Measurements from ENCODE around the gene SMTN.
"Not testable (repeated sequence)": the region's sequence is repeated elsewhere in the genome, so short reads cannot be mapped to it uniquely, and the experiment has no call there.

Gene SMTN

DNA sequence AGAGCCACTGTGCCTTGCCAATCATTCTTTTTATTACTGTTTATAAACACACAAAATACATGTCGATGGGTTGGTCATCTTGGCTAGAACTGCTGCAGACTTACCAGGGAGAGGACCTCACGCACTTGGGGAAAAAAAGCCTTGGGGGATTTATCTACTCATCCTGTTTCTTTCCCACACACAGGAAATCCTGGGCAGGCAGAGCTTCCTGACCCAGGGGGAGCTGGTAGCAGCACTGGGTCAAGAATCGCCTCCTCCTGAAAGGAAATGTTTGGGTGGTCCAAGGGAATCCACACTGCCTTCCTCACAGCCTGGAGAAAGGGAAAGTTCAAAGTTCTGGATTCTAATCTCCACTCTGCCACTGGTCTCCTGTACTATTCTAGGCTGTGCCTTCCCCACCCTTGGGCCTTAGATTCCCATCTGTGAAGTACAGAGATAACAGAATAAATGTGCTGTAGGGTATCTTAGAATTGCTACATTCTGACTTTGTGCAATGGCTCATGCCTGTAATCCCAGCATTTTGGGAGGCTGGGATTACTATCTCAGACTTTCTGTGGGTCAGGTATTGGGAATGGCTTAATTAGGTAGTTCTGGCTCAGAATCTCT, 31.2 kb upstream of the SMTN start:
- H3K27ac ChIP-seq (ENCODE audit: low read length), result no peak overlapping the region
- WGBS (ENCODE audit: insufficient coverage, insufficient read length), result no CpG with 5 or more reads among the region's 3 CpGs

DNA sequence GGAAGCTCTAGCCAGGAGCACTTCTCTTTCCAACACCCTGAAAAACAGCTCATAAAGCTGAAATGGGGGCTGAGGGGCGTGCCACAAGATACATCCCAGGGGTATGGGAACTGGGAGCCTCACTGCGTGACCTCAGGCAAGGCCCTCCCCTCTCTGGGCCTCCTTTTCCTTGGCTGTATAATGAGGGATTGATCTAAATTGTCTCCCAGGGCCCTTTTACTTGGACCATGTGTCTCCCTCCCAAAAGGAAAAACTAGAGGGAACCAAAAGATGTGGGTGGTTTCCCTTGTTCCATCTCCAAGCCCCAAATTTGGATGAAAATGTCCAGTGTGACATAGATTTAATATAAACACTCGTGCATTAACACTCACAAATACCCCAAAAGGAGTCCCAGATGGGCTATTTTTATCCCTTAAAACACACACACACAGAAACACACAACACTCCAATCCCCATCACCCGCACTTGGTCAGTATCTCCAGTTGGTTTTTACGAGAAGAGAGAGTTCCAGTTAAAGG, 25.9 kb upstream of the SMTN start:
- Histone ChIP-seq H3K27ac (ENCODE audit: low read length) (no peak overlapping the region), H3K36me3 (ENCODE audit: control insufficient read depth, insufficient read depth, low read length) (no peaks in the 10 kb centered on the region), H3K27me3 (ENCODE audit: control insufficient read depth, insufficient read depth, low read length) (no peaks in the 10 kb centered on the region), H3K4me3 (ENCODE audit: low read length) (no peak overlapping the region), H3K9me3 (ENCODE audit: control insufficient read depth, insufficient read depth, low read length) (no peaks in the 10 kb centered on the region), H3K4me1 (ENCODE audit: control insufficient read depth, insufficient read depth, low read length) (no peaks in the 10 kb centered on the region)
- DNase-seq (ENCODE audit: low read depth, low spot score), result no peak
- WGBS (ENCODE audit: insufficient coverage, insufficient read length), result no CpG with 5 or more reads among the region's 5 CpGs

More for the DNA sequence above, 31.2 kb upstream of the SMTN start:
- no peaks in the 10 kb centered on the region for H3K36me3 ChIP-seq (ENCODE audit: control insufficient read depth, insufficient read depth, low read length)
- no peaks in the 10 kb centered on the region for H3K27me3 ChIP-seq (ENCODE audit: control insufficient read depth, insufficient read depth, low read length)
- DNase-seq (ENCODE audit: low read depth, low spot score), result no peak
- no peak overlapping the region for H3K4me3 ChIP-seq (ENCODE audit: low read length)
- H3K9me3 ChIP-seq (ENCODE audit: control insufficient read depth, insufficient read depth, low read length), result no peaks in the 10 kb centered on the region
- H3K4me1 ChIP-seq (ENCODE audit: control insufficient read depth, insufficient read depth, low read length), result 0 out of 2 replicates have a peak, but pooled peaks cover 3% of the 10 kb centered on the region

DNA sequence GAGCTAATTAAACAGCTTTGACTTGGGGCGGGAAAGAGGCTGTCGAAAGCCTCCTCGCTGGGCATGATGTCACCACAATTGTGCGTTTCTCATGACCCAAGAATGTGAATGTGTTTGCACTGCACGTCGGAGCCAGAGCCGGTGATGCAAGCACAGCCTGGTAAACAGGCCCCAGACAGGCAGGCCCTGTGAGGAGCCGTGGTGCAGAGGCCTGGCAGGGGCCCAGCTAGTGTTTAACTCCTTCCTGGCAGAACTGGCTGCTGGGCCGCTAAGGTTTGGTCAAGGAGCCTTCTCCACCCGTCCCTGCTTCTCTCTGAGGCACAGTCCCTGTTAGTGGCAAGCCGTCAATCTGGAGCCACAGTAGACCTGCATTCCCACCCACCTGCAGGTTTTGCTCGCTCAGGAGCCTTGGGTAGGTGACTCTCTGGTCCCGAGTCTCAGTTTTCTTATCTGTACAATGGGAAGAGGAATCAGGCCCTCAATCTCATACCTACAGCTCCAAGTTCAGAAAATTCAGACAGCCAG, 25.4 kb upstream of the SMTN start:
- no peak overlapping the region for H3K27ac ChIP-seq (ENCODE audit: low read length)
- DNase-seq (ENCODE audit: low read depth, low spot score), result no peak
- no peaks in the 10 kb centered on the region for H3K4me1 ChIP-seq (ENCODE audit: control insufficient read depth, insufficient read depth, low read length)

DNA sequence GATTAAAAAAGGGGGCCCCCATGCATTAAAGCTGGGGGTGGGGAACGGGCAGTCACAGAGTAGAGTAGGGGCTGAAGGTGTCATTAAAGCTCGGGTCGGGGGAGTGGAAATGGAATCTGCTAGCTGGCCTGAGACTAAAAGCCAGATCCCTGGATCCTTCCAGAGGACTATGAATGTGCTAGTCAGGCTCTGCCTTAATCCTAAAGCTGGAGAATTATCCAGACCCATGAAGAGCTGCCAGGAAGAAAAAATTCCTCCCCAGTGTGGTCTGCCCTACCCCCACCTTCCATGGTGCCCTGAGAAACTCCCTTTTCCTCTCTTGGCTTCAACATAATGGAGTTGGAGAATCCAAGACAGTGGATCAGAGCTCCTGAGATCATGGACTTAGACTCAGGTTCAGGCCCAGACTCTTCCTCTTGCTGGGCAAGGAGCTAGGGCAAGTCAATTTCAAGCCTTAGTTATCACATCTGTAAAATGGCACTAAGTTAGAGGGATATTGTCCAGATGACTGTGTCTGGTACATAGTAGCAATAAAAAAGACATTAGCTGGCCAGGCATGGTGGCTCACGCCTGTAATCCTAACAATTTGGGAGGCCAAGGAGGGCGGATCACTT, 24.0 kb upstream of the SMTN start:
- no peak overlapping the region for H3K4me3 ChIP-seq (ENCODE audit: low read length)
- H3K9me3 ChIP-seq (ENCODE audit: control insufficient read depth, insufficient read depth, low read length), result no peaks in the 10 kb centered on the region
- no peak for DNase-seq (ENCODE audit: low read depth, low spot score)
- no peaks in the 10 kb centered on the region for H3K27me3 ChIP-seq (ENCODE audit: control insufficient read depth, insufficient read depth, low read length)
- H3K36me3 ChIP-seq (ENCODE audit: control insufficient read depth, insufficient read depth, low read length), result no peaks in the 10 kb centered on the region
- WGBS (ENCODE audit: insufficient coverage, insufficient read length), result no CpG with 5 or more reads among the region's 5 CpGs
- H3K4me1 ChIP-seq (ENCODE audit: control insufficient read depth, insufficient read depth, low read length), result no peaks in the 10 kb centered on the region
- no peak overlapping the region for H3K27ac ChIP-seq (ENCODE audit: low read length)

More for the DNA sequence above, 25.4 kb upstream of the SMTN start:
- no peaks in the 10 kb centered on the region for H3K9me3 ChIP-seq (ENCODE audit: control insufficient read depth, insufficient read depth, low read length)
- H3K36me3 ChIP-seq (ENCODE audit: control insufficient read depth, insufficient read depth, low read length), result no peaks in the 10 kb centered on the region
- no peaks in the 10 kb centered on the region for H3K27me3 ChIP-seq (ENCODE audit: control insufficient read depth, insufficient read depth, low read length)
- no peak overlapping the region for H3K4me3 ChIP-seq (ENCODE audit: low read length)
- no CpG with 5 or more reads among the region's 13 CpGs for WGBS (ENCODE audit: insufficient coverage, insufficient read length)

DNA sequence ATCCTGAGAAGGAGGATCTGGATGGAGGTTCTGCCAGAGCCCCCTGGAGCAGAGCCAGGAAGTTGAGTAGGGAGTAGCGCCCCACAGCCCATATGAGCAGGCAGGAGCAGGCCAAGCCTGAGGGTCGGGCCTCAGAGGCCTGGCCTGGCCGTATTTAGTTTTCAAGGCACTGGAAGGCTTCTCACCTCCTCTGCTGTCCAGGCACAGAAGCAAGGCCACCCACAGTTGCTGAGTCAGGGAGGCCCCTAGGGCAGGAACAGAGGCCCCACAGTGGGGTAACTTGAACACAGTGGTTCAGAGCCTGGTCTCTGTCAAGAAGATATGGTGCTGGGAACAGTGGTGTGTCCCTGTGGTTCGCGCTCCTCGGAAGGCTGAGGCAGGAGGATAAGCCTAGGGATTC, 21.5 kb upstream of the SMTN start:
- not testable (repeated sequence) for H3K4me3 ChIP-seq (ENCODE audit: low read length); H3K9me3 ChIP-seq (ENCODE audit: control insufficient read depth, insufficient read depth, low read length); H3K27ac ChIP-seq (ENCODE audit: low read length); H3K4me1 ChIP-seq (ENCODE audit: control insufficient read depth, insufficient read depth, low read length); H3K27me3 ChIP-seq (ENCODE audit: control insufficient read depth, insufficient read depth, low read length); DNase-seq (ENCODE audit: low read depth, low spot score); H3K36me3 ChIP-seq (ENCODE audit: control insufficient read depth, insufficient read depth, low read length)
- no CpG with 5 or more reads among the region's 6 CpGs for WGBS (ENCODE audit: insufficient coverage, insufficient read length)

DNA sequence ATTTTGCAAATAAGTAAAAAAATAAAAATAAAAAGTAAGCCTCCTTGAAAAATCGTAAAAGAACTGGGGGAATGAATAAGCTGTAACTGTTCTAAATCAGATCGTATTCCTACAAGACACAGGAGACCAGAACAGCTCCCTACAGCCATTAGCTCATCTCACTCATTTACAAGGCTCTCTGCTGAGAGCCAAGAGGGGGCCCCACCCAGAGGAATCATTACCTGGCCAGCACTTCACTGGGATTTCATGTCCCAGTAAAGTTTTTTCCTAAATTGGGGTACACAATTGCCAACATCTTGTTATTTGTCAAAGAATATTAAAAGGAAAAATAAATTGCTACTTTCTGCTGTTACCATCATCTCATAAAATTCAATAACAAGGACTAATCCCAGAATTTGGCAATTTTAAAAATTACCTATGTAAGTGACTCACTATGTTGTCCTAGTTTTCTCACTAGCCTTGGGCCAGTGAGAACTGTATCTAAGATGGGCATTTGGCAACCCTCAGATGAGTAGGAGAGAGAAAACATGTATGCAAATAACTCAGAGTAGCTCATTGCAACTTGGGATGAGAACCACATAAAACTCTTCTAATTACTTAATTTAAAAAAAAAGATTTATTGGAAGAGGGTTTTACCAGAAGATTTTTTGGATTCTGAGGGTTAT, 18.4 kb upstream of the SMTN start:
- no peaks in the 10 kb centered on the region for H3K4me1 ChIP-seq (ENCODE audit: control insufficient read depth, insufficient read depth, low read length)

DNA sequence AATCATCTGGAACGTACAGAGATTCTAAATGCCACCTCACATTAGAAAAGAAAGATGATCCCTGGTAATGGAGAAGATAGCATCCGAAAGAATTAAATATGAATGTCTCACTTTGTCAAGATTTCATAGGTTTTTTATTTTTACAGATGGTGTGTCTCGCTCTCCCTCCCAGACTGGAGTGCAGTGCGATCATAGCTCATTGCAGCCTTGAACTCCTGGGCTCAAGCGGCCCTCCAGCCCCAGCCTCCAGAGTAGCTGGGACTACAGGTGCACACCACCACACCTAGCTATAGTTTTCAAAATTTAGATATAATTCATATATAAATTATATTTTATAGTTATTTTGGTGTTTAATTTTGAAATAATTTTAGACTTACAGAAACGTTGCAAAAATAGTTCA, 16.7 kb upstream of the SMTN start:
- Histone ChIP-seq H3K27me3 (ENCODE audit: control insufficient read depth, insufficient read depth, low read length) (no peaks in the 10 kb centered on the region), H3K27ac (ENCODE audit: low read length) (no peak overlapping the region), H3K4me3 (ENCODE audit: low read length) (no peak overlapping the region), H3K36me3 (ENCODE audit: control insufficient read depth, insufficient read depth, low read length) (no peaks in the 10 kb centered on the region), H3K4me1 (ENCODE audit: control insufficient read depth, insufficient read depth, low read length) (no peaks in the 10 kb centered on the region), H3K9me3 (ENCODE audit: control insufficient read depth, insufficient read depth, low read length) (no peaks in the 10 kb centered on the region)
- DNase-seq (ENCODE audit: low read depth, low spot score), result no peak
- WGBS (ENCODE audit: insufficient coverage, insufficient read length), result no CpG with 5 or more reads among the region's 6 CpGs

More for the DNA sequence above, 18.4 kb upstream of the SMTN start:
- DNase-seq (ENCODE audit: low read depth, low spot score), result no peak
- no peak overlapping the region for H3K4me3 ChIP-seq (ENCODE audit: low read length)
- no peaks in the 10 kb centered on the region for H3K9me3 ChIP-seq (ENCODE audit: control insufficient read depth, insufficient read depth, low read length)
- no peaks in the 10 kb centered on the region for H3K27me3 ChIP-seq (ENCODE audit: control insufficient read depth, insufficient read depth, low read length)
- no peak overlapping the region for H3K27ac ChIP-seq (ENCODE audit: low read length)
- no CpG with 5 or more reads among the region's 2 CpGs for WGBS (ENCODE audit: insufficient coverage, insufficient read length)
- no peaks in the 10 kb centered on the region for H3K36me3 ChIP-seq (ENCODE audit: control insufficient read depth, insufficient read depth, low read length)

DNA sequence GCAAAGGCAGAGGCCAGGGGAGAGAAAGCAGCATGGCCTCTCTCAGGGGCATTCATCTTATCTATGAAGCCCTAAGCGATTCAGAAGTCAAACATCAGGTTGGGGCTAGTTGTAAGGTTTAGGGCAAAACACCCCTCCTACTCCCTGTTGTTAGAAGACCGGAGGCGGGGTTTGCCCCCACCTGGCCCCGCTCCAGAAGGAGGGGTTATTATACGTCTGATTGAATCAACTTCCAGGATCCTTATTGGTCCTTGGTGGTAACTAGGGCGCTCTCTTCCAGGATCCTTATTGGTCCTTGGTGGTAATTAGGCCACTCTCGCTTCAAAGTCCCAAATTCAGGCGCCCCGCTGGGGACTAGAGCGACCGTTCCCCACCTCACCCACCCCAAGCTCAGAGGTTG, 12.1 kb upstream of the SMTN start:
- DNase-seq (ENCODE audit: low read depth, low spot score), result no peak
- no CpG with 5 or more reads among the region's 11 CpGs for WGBS (ENCODE audit: insufficient coverage, insufficient read length)
- Histone ChIP-seq H3K27ac (ENCODE audit: low read length) (no peak overlapping the region), H3K4me1 (ENCODE audit: control insufficient read depth, insufficient read depth, low read length) (no peaks in the 10 kb centered on the region), H3K9me3 (ENCODE audit: control insufficient read depth, insufficient read depth, low read length) (no peaks in the 10 kb centered on the region), H3K27me3 (ENCODE audit: control insufficient read depth, insufficient read depth, low read length) (no peaks in the 10 kb centered on the region), H3K36me3 (ENCODE audit: control insufficient read depth, insufficient read depth, low read length) (no peaks in the 10 kb centered on the region), H3K4me3 (ENCODE audit: low read length) (no peak overlapping the region)

DNA sequence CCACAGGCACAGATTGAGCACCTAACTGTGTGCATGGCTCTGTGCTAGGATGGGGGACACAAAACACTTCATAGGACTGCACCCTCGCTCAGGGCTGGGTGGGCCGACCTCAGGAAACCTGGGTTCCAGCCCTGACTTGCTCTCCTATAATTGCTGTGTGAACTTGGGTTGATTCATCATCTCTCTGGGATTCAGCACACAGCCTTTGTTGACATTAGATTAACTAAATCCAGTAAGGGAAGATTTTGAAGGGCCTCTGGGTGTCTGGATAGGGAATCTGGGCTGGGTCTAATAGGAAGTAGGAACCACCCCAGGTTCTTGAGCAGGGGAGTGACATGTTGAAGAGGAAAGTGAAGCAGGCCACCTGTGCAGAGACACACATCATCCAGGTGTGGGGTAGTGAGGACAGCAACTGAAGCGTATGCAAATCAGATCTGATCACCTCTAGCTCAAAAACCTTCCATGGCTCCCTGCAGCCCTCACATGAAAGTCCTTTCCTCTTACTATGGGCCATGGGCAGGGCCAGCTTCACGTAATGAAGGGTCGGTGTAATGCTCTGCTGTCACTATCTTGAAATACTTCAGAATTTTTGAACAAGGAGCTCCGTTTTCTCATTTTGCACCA, 11.3 kb upstream of the SMTN start:
- no CpG with 5 or more reads among the region's 6 CpGs for WGBS (ENCODE audit: insufficient coverage, insufficient read length)
- not testable (repeated sequence) for H3K4me1 ChIP-seq (ENCODE audit: control insufficient read depth, insufficient read depth, low read length); H3K4me3 ChIP-seq (ENCODE audit: low read length); H3K9me3 ChIP-seq (ENCODE audit: control insufficient read depth, insufficient read depth, low read length); DNase-seq (ENCODE audit: low read depth, low spot score); H3K27ac ChIP-seq (ENCODE audit: low read length); H3K27me3 ChIP-seq (ENCODE audit: control insufficient read depth, insufficient read depth, low read length); H3K36me3 ChIP-seq (ENCODE audit: control insufficient read depth, insufficient read depth, low read length)

DNA sequence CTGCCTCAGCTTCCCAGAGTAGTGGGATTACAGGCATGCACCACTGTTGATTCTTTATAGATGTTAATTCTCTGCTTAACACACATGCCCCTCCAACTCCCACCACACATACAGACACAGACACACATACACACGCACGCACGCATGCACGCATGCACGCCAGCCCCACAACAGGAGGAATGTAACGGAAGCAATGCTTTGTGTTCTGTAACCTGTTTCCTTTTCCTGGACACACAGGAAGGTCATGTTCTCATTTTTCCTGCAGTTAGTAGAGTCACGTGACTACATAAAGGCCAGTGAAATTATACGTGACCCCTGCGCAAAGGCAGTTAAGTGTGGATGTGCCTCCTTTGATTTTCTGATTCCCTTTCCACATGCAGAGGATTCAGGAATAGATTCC, 8.0 kb upstream of the SMTN start:
- H3K4me3 ChIP-seq (ENCODE audit: low read length); H3K9me3 ChIP-seq (ENCODE audit: control insufficient read depth, insufficient read depth, low read length); H3K27ac ChIP-seq (ENCODE audit: low read length); H3K27me3 ChIP-seq (ENCODE audit: control insufficient read depth, insufficient read depth, low read length); H3K4me1 ChIP-seq (ENCODE audit: control insufficient read depth, insufficient read depth, low read length); H3K36me3 ChIP-seq (ENCODE audit: control insufficient read depth, insufficient read depth, low read length); DNase-seq (ENCODE audit: low read depth, low spot score): not testable (repeated sequence)
- WGBS (ENCODE audit: insufficient coverage, insufficient read length), result no CpG with 5 or more reads among the region's 9 CpGs
